Testis (tissue), 3 donors: ENCODE results near the gene DYNLL1. TPM values are rescaled to one million over a fixed set of nuclear protein-coding genes. Genes with fewer than 3 reads are reported as not detected.

Experiments used
- DNase-seq: peaks from one replicate; pipeline ENCODE4 v3.0.0-alpha.2; 2019
- H3K27ac ChIP-seq, 2 donors: fragments of 200-600 bp; sonication (generic); one replicate each; pipeline ENCODE4 v1.5.1; 2019
- H3K27me3 ChIP-seq: fragments of 200-600 bp; sonication (generic); one replicate; pipeline ENCODE4 v1.5.1; 2019
- H3K36me3 ChIP-seq: fragments of 200-600 bp; sonication (generic); one replicate; pipeline ENCODE4 v1.5.1; 2017; ENCODE audit warnings: low read depth; ENCODE audit errors: missing control alignments
- H3K4me1 ChIP-seq: fragments of 200-600 bp; sonication (generic); one replicate; pipeline ENCODE4 v1.5.1; 2019
- H3K4me3 ChIP-seq, 2 donors: fragments of 200-600 bp; sonication (generic); one replicate each; pipeline ENCODE4 v1.5.1; 2017 to 2019
- H3K9me3 ChIP-seq: fragments of 200-600 bp; sonication (generic); one replicate; pipeline ENCODE4 v1.5.1; 2017
- CTCF ChIP-seq, 3 experiments: fragments of 450-650 bp in 2 of 3; fragments of 200-600 bp in 1 of 3; sonication (generic) in 1 of 3; IDR thresholded peaks; one replicate each; pipeline ENCODE4 v1.5.1; 2016 to 2019; ENCODE audit warnings: antibody characterized with exemption in 3 of 3, mild to moderate bottlenecking in 2 of 3, moderate library complexity in 1 of 3
- POLR2A ChIP-seq: fragments of 450-650 bp; IDR thresholded peaks from one replicate; pipeline ENCODE4 v1.6.1; 2017; ENCODE audit warnings: antibody characterized with exemption, mild to moderate bottlenecking, moderate library complexity
- WGBS, 2 donors: methylation state at CpG; one replicate each; pipeline ENCODE4 v1.1.5; 2018; 5-methylcytosine and 5-hydroxymethylcytosine counted together
- intact Hi-C: fragments of 100-400 bp; cut with DNase I; formaldehyde crosslinking; loops from one replicate; pipeline ENCODE4 v1.15.1; 2023; ENCODE audit warnings: low total_unique reads
- polyA plus RNA-seq: library from polyadenylated mRNA; stranded (reverse); fragments of 350-450 nt; fragmentation: Illumina TruSeq; extraction: RNeasy Lipid Tissue Mini Kit (QIAGEN cat#74804); gene quantifications from one replicate; pipeline ENCODE4 v1.2.3, GENCODE V29; 2014; ENCODE audit warnings: low read depth, low replicate concordance; ENCODE audit not compliant: insufficient read depth
- total RNA-seq, 2 donors: library from RNA; depleted of rRNA; stranded (reverse); fragments of >200 nt; gene quantifications; one replicate each; pipeline ENCODE4 v1.2.3, GENCODE V29; 2016

The DYNLL1 gene
- total and polyA plus RNA-seq, 3 donors from 2014 or later, result 404 to 725 (median 461) TPM

- DNase-seq, result peak; percentile 84
- Histone ChIP-seq H3K4me1 (peaks cover 43% of the 10 kb centered on the region), H3K4me3 (no peak overlapping the region), H3K27ac (peak overlapping the region; percentile 16 to 83), H3K27me3 (no peaks in the 10 kb centered on the region), H3K9me3 (no peaks in the 10 kb centered on the region), H3K36me3 (no peaks in the 10 kb centered on the region)
- 34 to 44% methylated on average over 5 of the region's 5 CpGs for WGBS, 2 donors
- TF ChIP-seq POLR2A (no peak), CTCF (IDR thresholded peaks at IDR 0.05) (no peak)
- intact Hi-C loops, result no loop called here
These were observed 7.8 kb upstream of the DYNLL1 start for GRCh38 chr12:120488057-120488640.

- no peaks in the 10 kb centered on the region for H3K27me3 ChIP-seq
- no peaks in the 10 kb centered on the region for H3K9me3 ChIP-seq
- no peaks in the 10 kb centered on the region for H3K36me3 ChIP-seq
- no peak for DNase-seq
- intact Hi-C loops, result no loop called here
- WGBS, 2 donors, result 93% methylated on average over 4 of the region's 4 CpGs
- H3K4me3 ChIP-seq, result no peak overlapping the region
- peaks cover 39% of the 10 kb centered on the region for H3K4me1 ChIP-seq
- H3K27ac ChIP-seq, result peak overlapping the region; percentile 16 to 83
- TF ChIP-seq POLR2A, result no peak
- no peak for TF ChIP-seq CTCF (IDR thresholded peaks at IDR 0.05)
These were observed 6.9 kb upstream of the DYNLL1 start for GRCh38 chr12:120489018-120489417.

- TF ChIP-seq CTCF (IDR thresholded peaks at IDR 0.05) (no peak), POLR2A (no peak)
- WGBS, 2 donors, result 84 to 92% methylated on average over 5 of the region's 5 CpGs
- no peaks in the 10 kb centered on the region for H3K9me3 ChIP-seq
- H3K27me3 ChIP-seq, result no peaks in the 10 kb centered on the region
- no peak overlapping the region for H3K4me3 ChIP-seq
- intact Hi-C loops, result no loop called here
- no peak for DNase-seq
- H3K27ac ChIP-seq, result peak overlapping the region; percentile 3 to 47
- no peaks in the 10 kb centered on the region for H3K36me3 ChIP-seq
- H3K4me1 ChIP-seq, result peaks cover 43% of the 10 kb centered on the region
These were observed 5.6 kb upstream of the DYNLL1 start for GRCh38 chr12:120490325-120490724.

- peak overlapping the region; percentile 47 to 57 for H3K27ac ChIP-seq
- intact Hi-C loops, result no loop called here
- peaks cover 44% of the 10 kb centered on the region for H3K4me1 ChIP-seq
- TF ChIP-seq CTCF (IDR thresholded peaks at IDR 0.05) (no peak), POLR2A (no peak)
- H3K9me3 ChIP-seq, result no peaks in the 10 kb centered on the region
- 57 to 60% methylated on average over 1 to 2 of the region's 2 CpGs for WGBS, 2 donors
- no peaks in the 10 kb centered on the region for H3K27me3 ChIP-seq
- H3K36me3 ChIP-seq, result no peaks in the 10 kb centered on the region
- peak; percentile 63 for DNase-seq
- H3K4me3 ChIP-seq, result no peak overlapping the region
These were observed 4.9 kb upstream of the DYNLL1 start for GRCh38 chr12:120490833-120491512.
